GM18870 (cell line): ENCODE measurements around the gene NDUFS7.

Source experiments
- ATAC-seq: cut with Tn5 transposase; IDR thresholded peaks from one replicate; pipeline ENCODE4 v1.9.1; 2021; ENCODE audit warnings: moderate library complexity; ENCODE audit not compliant: unreplicated experiment

The NDUFS7 gene

DNA sequence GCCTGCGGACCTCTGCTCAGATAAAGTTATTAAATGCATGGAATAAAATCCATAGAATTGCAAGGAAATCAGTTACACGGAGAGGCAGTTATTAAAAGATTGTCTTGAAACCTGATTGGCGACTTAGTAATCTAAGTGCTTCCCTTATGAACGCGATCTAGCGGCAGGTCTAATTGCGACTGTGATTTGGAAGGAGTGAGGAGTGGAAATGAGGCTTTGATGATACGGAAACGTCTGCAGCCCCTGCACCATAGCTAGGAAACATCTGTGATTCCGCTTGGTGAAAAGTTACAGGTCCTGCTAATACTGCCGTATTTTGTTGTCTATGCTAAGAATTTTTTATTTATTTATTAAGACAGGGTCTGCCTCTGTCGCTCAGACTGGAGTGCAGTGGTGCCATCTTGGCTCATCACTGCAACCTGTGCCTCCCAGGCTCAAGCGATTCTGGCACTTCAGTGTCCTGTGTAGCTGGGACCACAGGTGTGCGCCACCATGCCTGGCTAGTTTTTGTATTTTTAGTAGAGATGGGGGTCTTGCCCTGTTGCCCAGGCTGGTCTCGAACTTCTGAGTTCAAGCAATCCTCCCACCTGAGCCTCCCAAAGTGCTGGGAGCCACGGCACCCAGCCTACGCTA, 887 bp downstream of the NDUFS7 start:
- no peak for ATAC-seq

DNA sequence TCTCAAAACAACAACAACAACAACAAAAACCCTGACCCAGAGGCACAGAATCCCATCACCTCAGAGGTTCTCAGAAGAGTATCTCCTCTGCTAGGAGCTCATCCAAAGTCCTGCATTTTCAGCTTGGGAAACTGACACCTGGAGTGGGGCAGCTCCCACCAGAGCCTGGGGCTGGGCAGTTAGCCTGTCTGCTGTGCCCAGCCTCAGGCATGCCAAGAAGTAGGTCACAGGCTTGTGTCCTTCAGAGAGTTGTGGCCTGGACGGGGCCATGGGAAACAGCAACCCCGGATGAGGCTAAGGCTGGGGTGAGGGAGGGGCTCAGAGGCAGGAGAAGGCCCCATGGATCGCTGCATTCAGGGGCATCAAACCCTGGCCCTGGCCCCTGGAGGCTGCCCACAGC, 2.1 kb downstream of the NDUFS7 start:
- ATAC-seq = no peak

DNA sequence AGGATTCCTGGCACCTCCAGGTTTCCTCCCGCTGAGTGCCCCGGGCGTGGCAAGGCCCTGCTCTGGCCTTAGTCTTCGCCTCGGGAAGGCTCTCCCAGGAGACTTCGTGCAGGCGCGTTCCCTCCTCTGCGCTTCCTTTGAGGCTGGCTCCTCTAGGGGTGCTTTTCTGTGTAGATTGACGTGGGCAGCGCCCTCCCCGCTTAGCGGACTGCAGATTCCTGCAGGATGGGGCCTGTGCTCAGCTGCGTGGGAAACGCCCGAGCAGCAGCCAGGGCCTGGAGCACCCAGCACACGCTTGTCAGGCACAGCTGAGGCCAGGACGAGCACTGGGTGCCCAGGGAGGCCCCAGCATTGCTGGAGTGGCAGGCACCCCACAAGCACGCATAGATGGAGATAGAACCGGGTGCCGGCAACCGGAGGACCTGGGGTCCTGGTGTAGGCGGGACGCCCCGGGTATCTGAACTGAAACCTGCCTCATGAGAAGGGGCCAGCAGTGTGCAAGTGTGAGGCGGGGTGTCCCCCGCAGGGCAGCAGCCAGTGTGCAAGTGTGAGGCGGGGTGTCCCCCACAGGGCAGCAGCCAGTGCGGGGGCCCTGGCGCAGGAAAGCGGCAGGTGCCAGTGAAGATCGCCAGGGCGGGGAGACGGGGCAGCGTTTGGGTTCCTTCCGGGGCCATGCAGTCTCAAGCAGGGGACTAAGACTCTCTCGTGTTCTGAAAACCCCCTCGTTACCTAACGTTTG, 3.4 kb downstream of the NDUFS7 start:
- ATAC-seq = no peak

DNA sequence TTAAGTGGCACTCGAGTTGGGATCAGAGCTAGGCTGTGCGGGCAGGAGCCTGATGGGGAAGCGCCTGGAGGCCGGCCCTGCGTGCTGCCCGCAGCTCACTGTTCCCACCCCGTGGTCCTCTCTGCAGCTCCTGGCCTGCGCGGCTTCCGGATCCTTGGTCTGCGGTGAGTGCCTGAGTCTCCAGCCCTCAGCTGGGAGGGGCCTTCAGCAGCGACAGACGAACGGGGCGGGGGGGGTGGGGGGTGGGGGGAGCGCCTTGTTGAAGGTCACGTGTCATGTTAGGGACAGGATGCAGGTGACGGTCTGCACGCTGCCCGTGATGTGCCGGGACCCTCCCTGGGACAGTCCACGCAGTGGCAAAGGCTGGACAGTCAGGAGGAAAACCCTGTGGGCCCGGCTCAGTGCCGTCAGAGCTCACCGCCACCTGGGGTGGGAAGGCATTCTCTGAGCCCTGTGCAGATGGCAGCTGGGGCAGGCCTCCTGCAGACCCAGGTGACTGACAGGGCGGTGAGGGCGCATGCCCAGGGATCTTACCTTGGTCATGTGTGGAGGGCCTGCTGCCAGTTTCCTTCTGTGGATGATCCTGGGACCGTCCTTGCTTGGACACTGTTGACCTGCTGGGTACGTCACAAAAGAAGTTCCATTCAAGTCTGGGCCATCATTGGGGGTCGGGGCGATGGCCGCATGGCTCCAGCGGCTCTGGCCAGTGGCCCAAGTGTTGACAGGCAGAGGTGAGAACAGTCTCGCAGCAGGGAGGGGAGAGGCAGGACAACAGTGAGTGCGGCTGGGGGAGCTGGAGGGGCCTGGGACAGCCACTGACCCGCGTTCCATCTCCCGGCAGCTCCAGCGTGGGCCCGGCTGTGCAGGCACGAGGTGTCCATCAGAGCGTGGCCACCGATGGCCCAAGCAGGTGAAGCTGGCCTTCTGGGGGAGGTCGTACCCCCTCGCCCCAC, 4.3 kb downstream of the NDUFS7 start:
- no peak for ATAC-seq

DNA sequence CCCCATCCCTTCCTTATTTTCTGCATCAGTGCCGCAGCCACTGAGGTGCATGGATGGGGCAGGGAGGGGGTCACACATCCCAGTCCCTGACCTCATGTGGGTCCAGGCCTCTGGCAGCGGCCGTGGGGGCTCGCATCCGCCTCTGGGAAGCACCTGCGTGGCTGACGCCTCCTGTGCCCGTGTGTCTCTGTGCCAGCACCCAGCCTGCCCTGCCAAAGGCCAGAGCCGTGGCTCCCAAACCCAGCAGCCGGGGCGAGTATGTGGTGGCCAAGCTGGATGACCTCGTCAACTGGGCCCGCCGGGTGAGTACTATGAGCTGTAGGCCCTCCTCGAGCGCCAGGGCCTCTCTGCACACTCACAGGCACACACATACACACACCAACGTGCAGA, 4.9 kb downstream of the NDUFS7 start:
- no peak for ATAC-seq

DNA sequence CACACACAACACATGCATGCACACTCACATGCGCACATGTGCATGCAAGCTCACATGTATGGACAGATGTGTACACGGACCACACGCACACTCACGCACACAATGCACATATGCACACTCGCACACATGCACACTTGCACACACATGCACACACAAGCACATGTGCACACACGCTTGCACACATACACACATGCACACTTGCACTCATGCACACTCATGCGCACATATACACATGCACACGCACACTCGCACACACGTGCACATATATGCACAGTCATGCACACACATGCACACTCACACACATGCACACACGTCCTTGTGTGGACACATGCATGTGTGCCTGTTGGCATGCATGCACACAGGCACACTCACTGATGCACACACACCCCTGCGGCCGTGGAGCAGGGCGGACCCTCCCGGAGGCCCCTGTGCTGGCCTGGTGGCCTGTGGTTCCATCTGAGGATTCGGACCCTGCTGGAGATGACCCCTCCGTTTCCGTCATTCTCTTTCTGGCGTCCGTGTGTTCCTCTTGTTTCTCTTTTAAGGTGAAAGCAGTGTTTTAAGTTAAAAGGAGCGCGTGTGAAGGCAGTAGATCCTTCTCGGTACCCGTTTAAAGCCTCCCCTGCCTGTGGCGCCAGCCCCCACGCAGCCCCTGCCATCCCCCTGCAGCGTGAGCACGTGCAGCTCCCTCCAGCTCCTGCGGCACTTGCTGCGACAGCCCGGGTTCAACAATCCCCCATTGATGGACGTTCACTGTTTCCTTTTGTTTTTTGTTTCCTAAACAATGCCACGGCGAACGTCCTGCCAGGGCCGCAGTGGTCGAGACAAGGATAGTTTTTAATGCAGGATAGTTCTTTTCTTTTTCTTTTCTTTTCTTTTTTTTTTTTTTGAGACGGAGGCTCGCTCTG, 5.6 kb downstream of the NDUFS7 start:
- ATAC-seq = no peak

DNA sequence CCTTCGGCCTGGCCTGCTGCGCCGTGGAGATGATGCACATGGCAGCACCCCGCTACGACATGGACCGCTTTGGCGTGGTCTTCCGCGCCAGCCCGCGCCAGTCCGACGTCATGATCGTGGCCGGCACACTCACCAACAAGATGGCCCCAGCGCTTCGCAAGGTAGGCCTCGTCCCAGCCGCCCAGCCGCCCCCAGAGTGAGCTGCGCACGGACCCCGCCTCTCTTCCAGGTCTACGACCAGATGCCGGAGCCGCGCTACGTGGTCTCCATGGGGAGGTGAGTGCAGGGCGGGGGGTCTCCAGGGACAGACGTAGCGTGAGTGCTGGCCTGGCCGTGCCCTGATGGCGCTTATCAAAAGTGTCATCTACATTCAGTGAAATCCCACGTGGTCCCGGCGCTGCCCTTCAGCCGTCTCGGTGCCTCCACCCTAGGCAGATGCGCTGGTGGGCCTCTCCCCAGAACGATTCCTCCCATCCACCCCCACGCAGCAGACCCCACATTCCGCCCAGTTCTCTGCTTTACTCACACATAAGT, 7.2 kb downstream of the NDUFS7 start:
- no peak for ATAC-seq

DNA sequence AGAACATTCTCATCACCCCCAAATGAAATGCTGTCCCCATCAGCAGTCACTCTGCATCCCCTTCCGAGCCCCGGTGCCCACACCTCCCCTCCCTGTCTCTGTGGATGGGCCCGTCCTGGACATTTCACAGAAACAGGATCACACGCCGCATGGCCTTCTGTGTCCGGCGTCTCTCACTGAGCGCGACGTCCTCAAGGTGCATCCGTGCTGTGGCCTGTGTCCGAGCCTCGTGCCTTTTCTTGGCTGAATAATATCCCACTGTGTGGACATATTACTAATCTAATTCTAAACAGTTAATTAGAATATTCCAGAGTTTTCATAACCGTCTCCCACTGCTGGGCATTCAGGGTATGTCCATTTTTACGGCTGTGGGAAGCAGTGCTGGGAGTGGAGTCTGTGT, 8.7 kb downstream of the NDUFS7 start:
- ATAC-seq = no peak

DNA sequence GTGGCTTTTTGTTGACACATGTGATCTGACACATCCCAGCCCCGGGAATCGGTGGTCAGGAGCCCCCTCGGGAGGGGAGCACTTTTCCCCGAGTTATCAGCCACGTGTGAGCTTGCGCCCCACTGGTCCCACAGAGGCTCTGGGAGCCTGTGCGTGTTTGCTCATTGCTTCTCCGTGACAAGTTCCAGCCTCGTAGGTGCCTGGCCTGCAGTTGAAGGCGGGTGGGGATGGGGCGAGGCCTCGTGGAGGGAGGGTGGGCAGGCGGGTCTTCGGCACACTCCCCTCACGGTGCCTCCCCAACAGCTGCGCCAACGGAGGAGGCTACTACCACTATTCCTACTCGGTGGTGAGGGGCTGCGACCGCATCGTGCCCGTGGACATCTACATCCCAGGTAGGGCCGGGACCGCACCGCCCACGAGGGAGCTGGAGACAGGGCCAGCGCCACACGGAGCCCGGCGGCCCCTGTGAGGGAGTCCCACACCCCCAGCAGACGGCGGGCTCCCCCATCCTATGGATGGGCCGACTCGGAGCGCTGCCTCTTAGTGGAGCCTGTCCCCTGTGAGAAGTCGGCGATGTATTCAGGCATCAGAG, 9.3 kb downstream of the NDUFS7 start:
- ATAC-seq = no peak

DNA sequence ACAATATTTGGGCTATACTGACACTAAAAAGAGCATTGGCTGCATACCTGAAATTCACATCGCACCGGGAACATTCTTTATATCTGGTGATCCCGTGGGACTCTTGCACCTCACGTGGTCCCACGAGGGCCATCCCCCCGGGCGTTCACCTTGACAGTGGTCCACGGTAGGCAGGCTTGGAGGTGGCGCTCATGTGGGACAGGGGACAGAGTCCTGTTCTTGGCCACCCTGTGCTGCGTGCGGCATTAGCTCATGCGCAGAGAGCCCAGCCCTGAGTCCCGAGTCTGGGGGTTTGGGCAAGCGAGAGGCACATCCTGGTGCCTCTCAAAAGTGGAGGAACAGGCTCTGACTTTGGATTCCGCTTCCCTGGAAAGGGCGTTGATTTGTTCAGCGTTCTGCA, 10.1 kb downstream of the NDUFS7 start:
- ATAC-seq = no peak

DNA sequence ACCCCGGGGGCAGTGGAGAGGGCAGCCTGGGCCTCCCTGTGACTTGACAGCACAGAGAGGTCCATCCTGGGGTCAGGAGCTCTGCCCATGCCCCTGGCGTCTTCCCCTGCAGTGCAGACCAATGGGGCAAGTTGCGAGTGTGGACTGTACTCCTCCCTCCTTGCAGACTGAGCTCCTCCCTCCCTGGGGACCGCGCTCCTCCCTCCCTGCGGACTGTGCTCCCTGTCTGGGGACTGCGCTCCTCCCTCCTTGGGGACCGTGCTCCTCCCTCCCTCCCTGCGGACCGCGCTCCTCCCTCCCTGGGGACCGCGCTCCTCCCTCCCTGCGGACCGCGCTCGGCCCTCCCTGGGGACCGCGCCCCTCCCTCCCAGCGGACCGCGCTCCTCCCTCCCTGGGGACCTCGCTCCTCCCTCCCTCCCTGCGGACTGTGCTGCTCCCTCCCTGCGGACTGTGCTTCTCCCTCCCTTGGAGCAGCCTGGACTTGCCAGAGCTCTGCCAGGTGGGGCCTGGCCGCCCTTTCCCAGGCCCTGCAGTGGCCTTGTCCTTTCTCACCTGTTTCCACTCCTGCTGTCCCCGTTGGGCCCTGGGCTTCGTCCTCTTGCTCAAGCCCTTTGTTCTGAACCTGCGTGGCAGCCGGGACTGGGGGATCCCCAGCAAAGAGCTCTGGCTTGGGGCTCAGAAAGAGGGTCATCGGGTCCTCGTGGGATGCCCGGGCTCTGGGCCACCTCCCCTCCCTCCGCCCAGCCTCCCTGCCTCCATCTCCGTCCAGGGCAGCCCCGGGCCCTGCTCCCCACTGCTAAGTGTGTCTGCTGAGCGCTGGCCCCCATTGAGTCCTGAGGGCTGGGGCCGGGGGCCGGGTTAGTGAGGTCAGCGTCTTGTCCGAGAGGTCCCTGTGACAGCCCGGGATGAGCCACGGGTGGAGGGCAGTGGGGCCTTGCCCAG, 10.8 kb downstream of the NDUFS7 start:
- no peak for ATAC-seq

DNA sequence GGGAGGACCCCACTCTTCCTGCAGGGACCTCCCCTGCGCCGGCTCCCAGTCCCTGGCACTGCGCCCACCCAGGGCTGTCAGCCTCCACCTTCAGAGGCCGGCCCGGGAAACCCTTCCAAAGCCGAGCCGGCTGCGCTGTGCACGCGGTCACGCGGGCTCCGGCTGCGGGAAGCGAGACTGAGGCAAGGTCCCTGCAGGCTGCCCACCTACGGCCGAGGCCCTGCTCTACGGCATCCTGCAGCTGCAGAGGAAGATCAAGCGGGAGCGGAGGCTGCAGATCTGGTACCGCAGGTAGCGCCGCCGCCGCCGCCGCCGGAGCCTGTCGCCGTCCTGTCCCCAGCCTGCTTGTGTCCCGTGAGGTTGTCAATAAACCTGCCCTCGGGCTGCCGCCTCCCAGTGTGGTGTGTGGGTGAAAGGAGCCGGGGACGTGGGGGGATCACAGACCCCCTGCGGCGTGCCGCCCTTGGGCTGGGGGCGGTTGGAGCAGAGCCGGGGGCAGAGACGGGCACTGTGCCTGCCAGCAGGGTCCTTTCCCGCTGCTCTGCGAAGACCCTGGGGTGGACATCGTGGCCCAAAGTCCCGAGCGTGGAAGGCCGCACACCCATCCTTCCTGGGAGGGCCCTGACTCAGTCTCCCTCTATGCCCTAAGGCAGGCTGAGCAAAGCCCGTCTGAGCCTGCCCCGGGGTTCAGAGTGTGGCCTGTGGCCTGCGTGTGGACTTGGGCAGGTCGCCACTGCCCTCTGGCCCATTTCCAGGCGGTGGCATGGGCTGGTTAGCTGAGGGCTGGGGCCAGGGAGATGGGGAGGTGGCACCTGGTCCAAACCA, 11.7 kb downstream of the NDUFS7 start:
- no peak for ATAC-seq

DNA sequence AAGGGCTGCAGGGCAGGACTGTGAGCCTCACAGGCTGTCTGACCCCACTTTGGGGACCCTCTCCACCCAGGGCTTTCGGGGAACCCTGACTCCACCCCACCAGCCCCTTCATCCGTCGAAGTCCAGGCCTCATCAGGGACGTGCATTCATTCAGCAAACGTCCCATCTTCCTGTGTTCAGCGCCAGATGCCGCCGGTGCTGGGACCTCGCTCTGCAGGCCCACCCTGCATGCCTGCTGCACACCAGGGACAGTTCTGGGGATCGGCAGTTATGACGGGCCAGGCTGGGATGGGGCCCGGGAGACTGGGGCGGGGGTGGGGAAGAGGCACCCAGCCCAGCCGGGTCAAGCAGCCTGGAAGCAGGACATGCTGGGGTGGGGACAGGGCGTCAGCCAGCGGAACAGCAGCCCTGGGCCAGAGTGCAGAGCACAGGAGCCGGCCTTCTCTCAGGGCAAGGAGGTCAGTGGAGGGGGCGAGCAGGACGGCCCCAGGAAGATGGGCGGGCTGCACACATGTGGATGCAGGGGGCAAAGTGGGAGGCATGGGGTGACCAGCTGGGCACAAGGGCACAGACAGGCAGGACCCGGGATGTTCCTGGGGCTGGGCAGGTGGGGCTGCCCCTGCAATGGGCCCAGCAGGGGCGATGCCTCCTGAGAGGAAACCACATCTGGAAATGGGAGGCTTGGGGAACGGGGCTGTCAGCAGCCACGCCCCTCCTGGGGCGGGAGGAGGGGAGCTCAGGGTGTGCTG, 12.5 kb downstream of the NDUFS7 start:
- ATAC-seq = no peak

DNA sequence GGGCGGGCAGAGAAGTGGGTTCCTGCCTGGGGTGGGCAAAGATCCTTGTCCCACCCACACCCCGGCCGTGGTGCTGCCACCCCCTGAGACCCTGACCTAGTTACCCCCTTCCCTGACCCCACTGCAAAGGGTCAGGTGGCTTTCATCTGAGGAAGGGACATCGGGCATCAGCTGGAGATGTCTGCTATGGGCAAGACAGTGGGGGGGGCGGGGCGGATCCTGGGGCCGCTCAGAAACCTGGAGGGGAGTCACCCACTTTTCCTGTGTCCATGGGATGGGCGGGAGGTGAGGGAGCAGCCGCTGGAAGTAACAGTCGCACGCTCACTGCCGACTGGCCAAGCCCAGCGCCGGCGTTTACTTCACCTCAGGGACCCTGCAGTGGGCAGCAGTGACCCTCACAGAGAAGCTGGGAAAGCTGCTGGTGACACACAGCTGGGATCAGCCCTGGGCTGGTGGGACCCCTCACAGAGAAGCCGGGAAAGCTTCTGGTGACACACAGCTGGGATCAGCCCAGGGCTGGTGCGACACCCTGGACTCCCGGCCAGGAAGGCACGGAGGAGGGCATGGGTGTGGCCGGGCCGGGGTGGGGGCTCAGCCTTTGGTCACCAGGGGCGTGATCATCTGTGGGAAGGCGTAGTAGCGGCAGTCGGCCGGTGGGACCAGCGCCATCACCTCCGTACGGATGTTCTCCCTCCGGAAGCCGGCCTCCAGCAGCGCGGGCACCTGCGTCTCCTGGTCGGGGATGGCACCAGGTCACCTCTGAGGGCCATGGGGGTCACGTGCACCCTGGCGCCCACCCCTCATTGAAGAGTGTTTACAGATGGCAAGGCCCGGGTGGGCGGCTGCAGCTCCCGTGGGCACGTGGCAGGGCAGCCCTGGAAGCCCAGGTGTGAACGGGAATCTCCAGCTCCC, 13.3 kb downstream of the NDUFS7 start:
- no peak for ATAC-seq

DNA sequence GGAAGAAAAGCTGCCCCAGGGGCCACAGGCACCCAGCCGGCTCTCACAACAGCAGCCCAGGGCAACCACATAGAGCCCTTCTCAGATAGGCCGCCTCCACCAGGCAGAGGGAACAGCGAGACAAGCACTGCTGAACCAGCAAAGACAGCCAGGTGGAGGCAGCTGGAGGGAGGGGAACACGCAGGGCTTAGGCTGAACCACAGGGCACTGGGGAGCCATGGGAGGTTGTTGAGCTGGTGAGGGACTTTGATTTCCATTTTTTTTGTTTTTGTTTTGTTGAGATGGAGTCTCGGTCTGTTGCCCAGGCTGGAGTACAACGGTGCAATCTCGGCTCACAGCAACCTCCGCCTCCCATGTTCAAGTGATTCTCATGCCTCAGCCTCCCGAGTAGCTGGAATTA, 14.1 kb downstream of the NDUFS7 start:
- no peak for ATAC-seq

DNA sequence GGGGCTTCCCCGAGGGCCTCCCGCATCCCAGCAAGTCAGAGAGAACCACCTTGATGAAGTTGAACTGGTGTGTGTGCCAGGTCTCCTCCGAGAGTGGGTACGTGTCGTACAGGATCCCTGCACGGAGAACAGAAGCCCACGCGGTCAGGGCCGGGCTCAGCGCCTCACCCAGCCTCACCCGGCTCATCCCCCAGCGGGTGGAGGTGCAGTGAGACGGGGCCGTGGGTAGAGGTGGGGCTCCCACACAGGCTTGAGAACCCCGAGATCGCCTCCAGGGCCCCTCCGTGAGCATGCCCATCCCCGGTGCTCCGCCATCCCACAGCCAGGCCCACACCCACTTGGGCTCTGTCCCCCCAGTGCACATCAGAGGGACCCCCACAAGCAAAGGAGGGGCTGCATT, 15.4 kb downstream of the NDUFS7 start:
- no peak for ATAC-seq
